Cardiac septum (tissue), 1 donor: Measurements from ENCODE around the gene PARVA. TPM values are rescaled to one million over a fixed set of nuclear protein-coding genes. Genes with fewer than 3 reads are reported as not detected.
"Not testable (repeated sequence)": the region's sequence is repeated elsewhere in the genome, so short reads cannot be mapped to it uniquely, and the experiment has no call there.

ENCODE experiments used
- DNase-seq: peaks from one replicate; pipeline ENCODE4 v3.0.0-alpha.2; 2020; ENCODE audit warnings: low spot score
- intact Hi-C: fragments of 100-400 bp; cut with DNase I; formaldehyde crosslinking; loops from one replicate; pipeline ENCODE4 v1.14.0; 2022
- long read RNA-seq: library from polyadenylated mRNA; unstranded; transcript quantifications from one replicate; pipeline ENCODE4 v2.0.0, GENCODE V29; 2021
- total RNA-seq: library from RNA; stranded (reverse); fragmentation: NEBNext Ultra II Directional; extraction: Animal tissue kit (Norgen Biotek cat#: 25700); gene quantifications from one replicate; pipeline ENCODE4 v1.2.1, GENCODE V29; 2021
- donor health status: DM: no; HTN: no; CAD: no.

PARVA gene
- 70.5 TPM for total RNA-seq
- long read RNA-seq, full-length matches to known transcripts, result 58 of 95 reads
- long read RNA-seq, partial matches to known transcripts, result 8 of 95 reads
- long read RNA-seq, other reads (novel, unspliced or antisense), result 29 of 95 reads

- intact Hi-C loops, result loop anchor here (5.0 kb wide), 2 partner anchors 300 to 315 kb away; no protein-coding TSS in a partner anchor
- DNase-seq, result peak; percentile 80
Measured at GRCh38 chr11:12377106-12377823, at the start of gene PARVA. TSS of gene PARVA (plus strand) at chr11:12377571. CDS start at chr11:12377648, 77 bp downstream.

- DNase-seq, result no peak
- intact Hi-C loops, result no loop called here
Measured at GRCh38 chr11:12329169-12329568, 48.2 kb upstream of the PARVA start.

GRCh38 chr11:12329797-12330196 is 47.6 kb upstream of the PARVA start:
- no peak for DNase-seq
- intact Hi-C loops, result loop anchor here (2.0 to 10.0 kb wide), 2 partner anchors 175 to 563 kb away; no protein-coding TSS in a partner anchor

GRCh38 chr11:12330485-12331231 is 46.7 kb upstream of the PARVA start:
- DNase-seq, result no peak
- intact Hi-C loops, result loop anchor here (2.0 to 10.0 kb wide), 2 partner anchors 174 to 562 kb away; no protein-coding TSS in a partner anchor

GRCh38 chr11:12331239-12331874 is 46.0 kb upstream of the PARVA start:
- intact Hi-C loops, result loop anchor here (2.0 to 10.0 kb wide), 2 partner anchors 173 to 561 kb away; no protein-coding TSS in a partner anchor
- no peak for DNase-seq

- no peak for DNase-seq
- intact Hi-C loops, result no loop called here
Measured at GRCh38 chr11:12343526-12343925, 33.8 kb upstream of the PARVA start.

GRCh38 chr11:12353534-12353933 is 23.8 kb upstream of the PARVA start:
- DNase-seq, result no peak
- intact Hi-C loops, result no loop called here

GRCh38 chr11:12354750-12355545 is 22.4 kb upstream of the PARVA start:
- intact Hi-C loops, result no loop called here

GRCh38 chr11:12356944-12357655 is 20.3 kb upstream of the PARVA start:
- intact Hi-C loops, result no loop called here
- no peak for DNase-seq

More at GRCh38 chr11:12354750-12355545, 22.4 kb upstream of the PARVA start:
- no peak for DNase-seq

- DNase-seq, intact Hi-C loops: not testable (repeated sequence)
Measured at GRCh38 chr11:12357697-12358096, 19.7 kb upstream of the PARVA start.

- intact Hi-C loops, result no loop called here
- DNase-seq, result no peak
Measured at GRCh38 chr11:12358302-12359188, 18.8 kb upstream of the PARVA start.

GRCh38 chr11:12359761-12360160 is 17.6 kb upstream of the PARVA start:
- no peak for DNase-seq
- intact Hi-C loops, result no loop called here

- intact Hi-C loops, result no loop called here
- no peak for DNase-seq
Measured at GRCh38 chr11:12361682-12362081, 15.7 kb upstream of the PARVA start.

- intact Hi-C loops, result no loop called here
- DNase-seq, result no peak
Measured at GRCh38 chr11:12362857-12363256, 14.5 kb upstream of the PARVA start.

GRCh38 chr11:12363373-12363772 is 14.0 kb upstream of the PARVA start:
- DNase-seq, result no peak
- intact Hi-C loops, result no loop called here

GRCh38 chr11:12365965-12366575 is 11.3 kb upstream of the PARVA start:
- intact Hi-C loops, DNase-seq: not testable (repeated sequence)

GRCh38 chr11:12367057-12367456 is 10.3 kb upstream of the PARVA start:
- intact Hi-C loops, DNase-seq: not testable (repeated sequence)
